Measurements from ENCODE around the gene KCNT2.

KCNT2 gene

DNA sequence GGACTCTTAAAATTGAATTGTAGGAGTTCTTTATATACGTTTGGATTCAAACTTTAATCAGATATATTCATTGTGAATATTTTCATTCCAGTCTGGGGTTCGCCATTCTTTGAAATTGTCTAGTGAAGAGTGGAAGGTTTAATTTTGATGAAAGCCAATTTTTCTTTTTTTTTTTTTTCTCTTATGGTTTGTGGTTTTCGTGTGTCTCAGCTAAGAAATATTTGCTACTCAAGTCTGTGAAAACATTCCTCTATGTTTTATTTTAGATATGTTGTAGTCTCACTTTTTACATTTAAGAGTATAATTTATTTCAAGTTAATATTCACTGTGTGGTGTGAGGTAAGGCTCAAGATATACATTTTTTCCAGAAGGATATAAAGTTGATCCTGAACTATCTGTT is 220.5 kb downstream of the KCNT2 start:
- DNase-seq: no peak

DNA sequence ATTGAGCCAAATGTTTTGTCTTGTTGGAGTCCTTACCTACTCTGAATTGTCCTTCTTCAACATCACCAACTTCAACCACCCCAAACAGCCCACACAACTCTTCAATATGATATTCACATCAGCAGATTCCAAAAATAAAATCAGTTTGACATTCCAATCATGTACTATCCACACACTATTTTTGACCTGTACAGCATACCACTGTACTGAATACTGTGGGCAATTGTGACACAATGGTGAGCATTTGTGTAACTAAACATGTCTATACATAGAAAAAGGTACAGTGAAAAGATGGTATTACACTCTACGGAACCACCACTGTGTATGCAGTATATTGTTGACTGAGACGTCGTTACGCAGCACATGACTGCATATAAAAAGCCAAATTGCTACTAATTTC is 223.1 kb downstream of the KCNT2 start:
- DNase-seq: no peak

GRCh38 chr1:196382383-196382782 is 225.9 kb downstream of the KCNT2 start:
- no peak for DNase-seq

- no peak for DNase-seq
These were observed 226.7 kb downstream of the KCNT2 start for GRCh38 chr1:196381544-196381943.

DNA sequence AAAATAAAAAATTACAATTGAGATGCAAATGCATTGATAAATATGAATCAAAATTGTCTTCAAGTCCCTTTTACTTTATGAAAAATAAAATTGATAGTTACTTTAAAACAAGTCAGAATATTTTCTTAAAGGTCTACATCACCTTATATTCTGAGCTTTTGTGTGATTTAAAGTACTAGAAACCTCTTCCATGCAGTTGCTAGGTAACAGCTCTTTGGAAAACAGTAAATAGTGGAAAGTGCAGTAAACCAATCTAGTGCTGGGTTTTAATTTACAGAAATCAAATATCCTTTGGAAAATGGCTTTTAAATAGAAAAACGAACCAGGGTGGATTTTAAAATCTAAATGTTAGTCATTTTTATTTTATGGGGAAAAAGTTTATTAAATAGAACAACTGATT is 227.9 kb downstream of the KCNT2 start:
- no peak for DNase-seq

GRCh38 chr1:196377811-196378210 is 230.4 kb downstream of the KCNT2 start:
- no peak for DNase-seq

GRCh38 chr1:196376630-196377328 is 231.5 kb downstream of the KCNT2 start:
- DNase-seq: no peak

- no peak for DNase-seq
These were observed 234.4 kb downstream of the KCNT2 start for GRCh38 chr1:196373798-196374197.

DNA sequence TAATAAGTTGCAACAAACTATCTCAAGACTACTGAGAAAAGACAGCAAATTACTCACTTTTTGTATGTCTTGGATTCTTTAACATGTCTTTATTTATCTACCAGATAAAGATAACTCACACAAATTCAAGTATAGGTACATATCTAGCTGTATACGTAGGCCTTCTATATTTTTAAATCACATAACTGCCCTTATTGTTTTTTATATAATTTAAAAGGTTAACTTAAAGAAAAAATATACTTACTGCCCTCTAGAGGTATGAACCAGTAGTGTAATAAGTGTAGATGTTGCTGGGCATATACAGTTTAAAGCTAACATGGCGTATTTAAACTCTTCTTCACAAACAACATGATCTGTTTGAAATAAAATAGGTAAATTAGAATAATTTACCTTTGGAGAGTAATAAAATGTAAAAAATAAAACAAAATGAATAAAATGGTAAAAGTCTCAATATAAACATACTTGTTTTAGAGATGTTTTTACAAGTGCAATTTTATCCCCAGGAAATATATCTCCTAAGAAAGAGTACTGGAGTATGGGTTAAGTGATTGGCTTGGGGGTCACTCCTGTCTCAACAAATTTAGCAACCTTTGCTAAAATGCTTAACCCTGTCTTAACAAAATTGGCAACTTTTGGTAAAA is 235.2 kb downstream of the KCNT2 start:
- DNase-seq: no peak

DNA sequence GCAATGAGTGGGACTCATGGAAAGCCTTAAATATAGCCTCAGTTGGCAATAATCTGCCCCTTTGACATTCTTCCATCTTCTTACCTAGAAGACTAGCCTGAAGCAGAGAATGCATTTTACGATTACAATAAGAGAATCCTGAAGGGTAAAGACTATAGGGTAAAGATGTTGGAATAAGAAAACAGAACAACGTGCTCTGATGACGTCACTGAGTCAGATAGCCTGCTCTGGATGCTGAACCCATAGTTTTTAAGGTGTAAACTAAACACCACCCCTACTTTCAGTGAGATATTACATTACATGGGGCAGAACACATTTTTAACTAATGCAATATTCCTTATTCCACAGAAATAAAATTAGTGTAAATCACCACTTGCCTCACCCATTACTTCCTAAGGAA is 240.4 kb downstream of the KCNT2 start:
- no peak for DNase-seq

DNA sequence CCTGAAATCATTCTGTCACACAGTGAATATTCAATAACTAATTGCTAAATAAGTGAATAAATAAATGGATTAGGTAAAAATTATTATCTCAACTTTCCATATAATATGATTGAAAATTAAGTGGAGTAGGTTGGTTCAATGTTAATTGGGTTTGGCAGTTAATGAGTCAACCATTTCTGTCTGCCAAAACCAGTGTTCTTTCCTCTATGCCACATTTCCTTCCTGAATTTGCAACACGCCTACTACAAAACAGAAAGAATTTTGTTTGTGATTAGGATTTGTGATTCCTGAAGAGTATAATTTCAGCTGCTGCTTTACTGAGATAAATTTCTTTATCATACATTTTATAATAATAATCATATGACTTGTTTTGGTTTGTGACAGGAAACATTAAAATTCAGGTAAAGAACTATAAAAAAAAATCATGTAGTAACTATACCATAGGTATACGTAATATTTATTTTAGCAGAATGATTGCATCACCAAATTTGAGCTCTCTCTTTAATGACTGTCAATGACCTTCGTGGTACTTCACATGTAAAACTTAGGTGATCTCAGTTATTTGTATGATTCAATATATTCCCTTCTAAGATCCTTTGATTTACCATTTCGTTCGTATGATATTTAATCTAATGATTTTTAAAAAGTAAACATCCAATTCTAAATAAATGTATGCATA is 241.3 kb downstream of the KCNT2 start:
- DNase-seq: no peak

- no peak for DNase-seq
These were observed 247.0 kb downstream of the KCNT2 start for GRCh38 chr1:196361112-196361714.

DNA sequence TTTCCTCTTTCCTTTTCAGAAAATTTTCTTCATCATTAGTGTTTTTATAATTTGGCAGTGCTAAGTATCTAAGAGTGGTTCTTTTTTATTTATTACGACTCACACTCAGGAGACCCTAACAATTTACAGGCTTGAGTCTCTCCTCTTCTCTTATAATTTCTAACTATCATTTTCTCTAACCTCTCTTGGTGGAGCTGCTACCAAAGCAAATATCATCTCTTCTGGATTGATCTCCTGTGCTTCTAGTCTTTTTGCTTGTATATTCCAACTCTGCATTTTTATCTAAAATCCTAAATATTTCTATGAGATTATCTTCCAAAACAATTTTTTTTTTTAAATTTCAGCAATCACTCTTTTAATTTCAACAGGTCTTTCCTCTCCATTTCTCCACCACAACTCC is 250.3 kb downstream of the KCNT2 start:
- no peak for DNase-seq

- DNase-seq: no peak
These were observed 252.9 kb downstream of the KCNT2 start for GRCh38 chr1:196355206-196355786.

- DNase-seq: no peak
These were observed 263.8 kb downstream of the KCNT2 start for GRCh38 chr1:196344453-196344852.

DNA sequence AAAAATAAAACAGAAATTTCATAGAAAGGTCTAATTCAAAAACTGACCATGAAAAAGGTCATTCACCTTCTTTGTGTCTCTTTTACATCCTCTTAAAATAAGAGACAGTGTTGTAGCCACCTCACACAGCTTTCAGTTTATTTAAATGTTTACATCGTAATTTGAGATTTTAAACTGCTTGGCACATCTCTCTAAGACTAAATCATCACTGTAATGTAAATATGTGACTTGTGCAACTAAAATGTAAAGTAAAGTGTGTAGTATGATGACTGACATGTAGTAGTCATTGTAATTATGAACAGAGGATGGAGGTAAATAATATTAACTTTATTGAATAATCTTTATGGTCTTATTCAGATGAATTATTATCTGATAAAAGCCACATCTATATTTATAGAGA is 283.9 kb downstream of the KCNT2 start:
- no peak for DNase-seq

GRCh38 chr1:196323869-196324268 is 284.4 kb downstream of the KCNT2 start:
- DNase-seq: no peak

- no peak for DNase-seq
These were observed 288.9 kb downstream of the KCNT2 start for GRCh38 chr1:196319301-196319700.

GRCh38 chr1:196317535-196318522 is 290.4 kb downstream of the KCNT2 start:
- no peak for DNase-seq

DNA sequence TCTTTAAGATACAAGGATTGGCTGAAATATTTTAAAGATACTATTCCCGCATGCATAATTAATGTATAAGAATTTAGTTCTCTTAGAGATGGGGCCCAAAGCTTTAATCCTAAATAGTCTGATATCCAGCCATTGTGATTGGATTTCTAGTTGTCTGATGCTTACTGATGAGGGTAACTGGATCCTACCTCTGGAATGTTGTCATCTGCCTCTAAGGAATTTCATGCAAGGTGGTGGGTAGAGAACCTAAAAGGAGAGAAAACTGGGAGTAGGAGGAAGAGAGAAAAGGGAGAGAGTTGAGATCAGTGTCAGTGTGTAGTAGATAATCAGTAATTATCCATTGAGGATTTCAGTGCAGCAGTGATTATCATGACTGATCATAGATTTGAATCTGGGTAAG is 295.5 kb downstream of the KCNT2 start:
- DNase-seq: no peak

DNA sequence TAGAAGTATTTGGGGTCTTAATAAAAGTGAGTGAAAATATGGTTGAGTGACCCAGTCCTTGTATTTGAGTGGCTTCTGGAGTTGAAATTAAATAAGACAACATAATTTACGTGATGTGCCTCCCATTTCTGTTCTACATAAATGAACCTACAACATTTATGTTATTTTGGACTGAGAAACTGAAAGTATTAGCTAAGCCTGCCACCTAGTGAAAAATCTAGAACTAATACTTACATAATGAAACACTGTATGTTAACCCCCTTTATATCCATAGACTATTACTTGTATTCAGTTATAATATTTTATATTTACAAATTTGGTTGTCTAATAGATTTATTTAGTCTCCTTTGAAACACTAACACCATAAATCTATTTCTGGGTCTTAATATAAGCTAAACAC is 298.9 kb downstream of the KCNT2 start:
- no peak for DNase-seq

- DNase-seq: no peak
These were observed 300.1 kb downstream of the KCNT2 start for GRCh38 chr1:196308176-196308575.
